Dendritic cell treated with granulocyte-macrophage colony-stimulating factor and Interleukin-4, amounts not matched to agents 40 ng/mL and 50 ng/mL, for 4 days (primary cell): ENCODE measurements around the gene CELSR1.

Source experiments
- H3K27ac Mint-ChIP-seq: one replicate; pipeline ENCODE4 v1.8.0; 2022; ENCODE audit warnings: mild to moderate bottlenecking, mixed read lengths
- H3K27me3 Mint-ChIP-seq: one replicate; pipeline ENCODE4 v1.8.0; 2022; ENCODE audit warnings: mild to moderate bottlenecking, mixed read lengths
- H3K36me3 Mint-ChIP-seq: one replicate; pipeline ENCODE4 v1.8.0; 2022; ENCODE audit warnings: low read depth, mixed read lengths
- H3K4me1 Mint-ChIP-seq: one replicate; pipeline ENCODE4 v1.8.0; 2022; ENCODE audit warnings: low read depth, mixed read lengths
- H3K4me3 Mint-ChIP-seq: one replicate; pipeline ENCODE4 v1.8.0; 2022; ENCODE audit warnings: mild to moderate bottlenecking, moderate library complexity, mixed read lengths
- H3K9me3 Mint-ChIP-seq: one replicate; pipeline ENCODE4 v1.8.0; 2022; ENCODE audit warnings: mixed read lengths
- intact Hi-C: fragments of 100-400 bp; cut with micrococcal nuclease; formaldehyde crosslinking; loops from one replicate; pipeline ENCODE4 v1.15.0; 2022

CELSR1 gene

GRCh38 chr22:46449974-46450745 is 87.3 kb downstream of the CELSR1 start:
- H3K4me1 Mint-ChIP-seq: no peaks in the 10 kb centered on the region
- no peak overlapping the region for H3K4me3 Mint-ChIP-seq
- peaks cover 3% of the 10 kb centered on the region for H3K27me3 Mint-ChIP-seq
- no peak overlapping the region for H3K27ac Mint-ChIP-seq
- no peaks in the 10 kb centered on the region for H3K36me3 Mint-ChIP-seq
- intact Hi-C loops: no loop called here
- no peaks in the 10 kb centered on the region for H3K9me3 Mint-ChIP-seq

DNA sequence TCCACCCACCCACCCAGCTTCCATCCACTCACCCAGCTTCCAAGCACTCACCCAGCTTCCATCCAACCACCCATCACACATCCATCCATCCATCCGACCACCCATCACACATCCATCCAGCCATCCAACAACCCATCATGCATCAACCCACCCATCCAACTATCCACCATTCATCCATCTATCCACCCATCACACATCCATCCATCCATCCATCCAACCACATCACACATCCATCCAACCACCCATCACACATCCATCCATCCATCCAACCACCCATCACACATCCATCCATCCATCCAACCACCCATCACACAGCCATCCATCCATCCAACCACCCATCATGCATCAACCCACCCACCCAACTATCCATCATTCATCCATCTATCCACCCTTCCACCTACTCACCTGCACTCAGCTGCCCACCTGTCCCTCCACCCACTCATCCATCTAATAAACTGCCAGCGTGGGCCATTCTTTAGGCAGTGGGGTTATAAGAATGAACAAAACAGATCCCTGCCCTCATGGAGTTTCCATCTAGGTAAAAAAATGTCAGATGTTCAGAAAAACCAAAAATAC is 88.2 kb downstream of the CELSR1 start:
- no peak overlapping the region for H3K27ac Mint-ChIP-seq
- no peaks in the 10 kb centered on the region for H3K9me3 Mint-ChIP-seq
- H3K27me3 Mint-ChIP-seq: peaks cover 3% of the 10 kb centered on the region
- H3K36me3 Mint-ChIP-seq: no peaks in the 10 kb centered on the region
- no peak overlapping the region for H3K4me3 Mint-ChIP-seq
- no peaks in the 10 kb centered on the region for H3K4me1 Mint-ChIP-seq
- intact Hi-C loops: no loop called here

DNA sequence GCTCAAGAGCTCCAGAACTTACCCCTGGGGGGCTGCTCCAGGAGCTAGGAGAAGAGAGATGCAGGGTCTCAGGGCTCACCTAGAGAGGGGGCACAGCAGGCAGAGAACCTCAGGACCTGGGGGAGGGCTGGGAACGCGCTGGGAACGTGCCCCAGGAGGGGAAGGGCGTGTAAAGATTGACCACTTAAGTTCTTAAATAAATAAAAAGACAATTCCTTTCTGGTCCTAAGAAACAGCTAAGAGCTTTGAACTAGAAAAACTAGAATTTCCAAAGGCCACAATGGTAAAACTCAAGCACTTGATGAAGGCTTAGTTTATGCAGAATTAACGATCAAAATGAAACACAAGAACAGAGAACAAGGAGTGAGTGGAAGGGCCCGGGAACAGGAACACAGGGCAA is 89.1 kb downstream of the CELSR1 start:
- H3K9me3 Mint-ChIP-seq: no peaks in the 10 kb centered on the region
- H3K27me3 Mint-ChIP-seq: peaks cover 3% of the 10 kb centered on the region
- intact Hi-C loops: no loop called here
- no peaks in the 10 kb centered on the region for H3K36me3 Mint-ChIP-seq
- H3K4me3 Mint-ChIP-seq: no peak overlapping the region
- no peak overlapping the region for H3K27ac Mint-ChIP-seq
- no peaks in the 10 kb centered on the region for H3K4me1 Mint-ChIP-seq

GRCh38 chr22:46447906-46448305 is 89.5 kb downstream of the CELSR1 start:
- H3K4me3 Mint-ChIP-seq: no peak overlapping the region
- H3K4me1 Mint-ChIP-seq: no peaks in the 10 kb centered on the region
- H3K9me3 Mint-ChIP-seq: no peaks in the 10 kb centered on the region
- H3K27ac Mint-ChIP-seq: no peak overlapping the region
- peaks cover 3% of the 10 kb centered on the region for H3K27me3 Mint-ChIP-seq
- H3K36me3 Mint-ChIP-seq: no peaks in the 10 kb centered on the region
- intact Hi-C loops: no loop called here

DNA sequence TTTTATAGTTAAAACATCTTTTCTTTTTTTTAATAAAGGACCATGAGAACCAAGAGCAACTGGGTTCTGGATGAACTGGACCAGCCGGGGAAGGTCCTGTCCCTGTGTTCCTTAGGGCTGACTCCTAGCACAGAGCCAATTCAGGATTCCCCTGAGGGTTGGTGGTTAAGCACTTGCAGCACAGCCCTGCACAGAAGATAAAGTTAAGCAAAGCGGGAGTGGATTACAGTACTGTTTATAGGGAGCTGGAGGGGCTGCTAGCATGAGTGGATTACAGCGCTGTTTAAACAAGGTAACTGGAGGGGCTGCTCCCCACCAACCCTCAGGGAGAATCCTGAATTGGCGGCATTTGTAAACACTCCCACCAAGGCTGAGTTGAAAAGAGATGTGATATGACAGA is 90.6 kb downstream of the CELSR1 start:
- H3K27me3 Mint-ChIP-seq: peaks cover 3% of the 10 kb centered on the region
- H3K4me3 Mint-ChIP-seq: no peak overlapping the region
- H3K4me1 Mint-ChIP-seq: no peaks in the 10 kb centered on the region
- H3K27ac Mint-ChIP-seq: no peak overlapping the region
- no peaks in the 10 kb centered on the region for H3K9me3 Mint-ChIP-seq
- intact Hi-C loops: no loop called here
- H3K36me3 Mint-ChIP-seq: no peaks in the 10 kb centered on the region

- Mint-ChIP-seq H3K27me3 (peaks cover 3% of the 10 kb centered on the region), H3K4me1 (no peaks in the 10 kb centered on the region), H3K36me3 (no peaks in the 10 kb centered on the region)
Observed at GRCh38 chr22:46445771-46446420, 91.5 kb downstream of the CELSR1 start.

DNA sequence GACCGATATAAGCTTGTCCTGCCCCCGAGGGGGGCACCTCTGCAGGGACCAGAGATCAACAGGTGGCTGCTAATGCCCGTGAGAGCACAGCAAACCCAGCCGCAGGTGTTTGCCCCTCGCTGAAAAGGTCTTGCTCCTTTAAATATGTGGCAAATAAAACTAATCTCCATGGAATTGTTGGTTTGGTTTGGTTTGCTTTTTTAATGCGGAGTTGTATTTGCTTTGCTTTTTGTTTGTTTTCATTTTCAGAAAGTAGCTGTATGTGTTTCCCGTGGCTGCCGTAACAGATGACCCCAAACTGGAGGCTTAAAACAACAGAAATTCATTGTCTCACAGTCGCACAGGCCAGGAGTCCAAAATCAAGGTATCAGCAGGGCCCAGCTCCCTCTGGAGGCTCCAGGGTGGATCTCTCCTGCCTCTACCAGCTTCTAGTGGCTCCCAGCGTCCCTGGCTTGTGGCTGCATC is 93.0 kb downstream of the CELSR1 start:
- no peaks in the 10 kb centered on the region for H3K9me3 Mint-ChIP-seq
- H3K4me1 Mint-ChIP-seq: no peaks in the 10 kb centered on the region
- intact Hi-C loops: no loop called here
- peaks cover 3% of the 10 kb centered on the region for H3K27me3 Mint-ChIP-seq
- H3K36me3 Mint-ChIP-seq: no peaks in the 10 kb centered on the region
- H3K4me3 Mint-ChIP-seq: no peak overlapping the region
- H3K27ac Mint-ChIP-seq: no peak overlapping the region

More at GRCh38 chr22:46445771-46446420, 91.5 kb downstream of the CELSR1 start:
- Mint-ChIP-seq H3K4me3 (no peak overlapping the region), H3K27ac (no peak overlapping the region), H3K9me3 (no peaks in the 10 kb centered on the region)
- intact Hi-C loops: no loop called here

DNA sequence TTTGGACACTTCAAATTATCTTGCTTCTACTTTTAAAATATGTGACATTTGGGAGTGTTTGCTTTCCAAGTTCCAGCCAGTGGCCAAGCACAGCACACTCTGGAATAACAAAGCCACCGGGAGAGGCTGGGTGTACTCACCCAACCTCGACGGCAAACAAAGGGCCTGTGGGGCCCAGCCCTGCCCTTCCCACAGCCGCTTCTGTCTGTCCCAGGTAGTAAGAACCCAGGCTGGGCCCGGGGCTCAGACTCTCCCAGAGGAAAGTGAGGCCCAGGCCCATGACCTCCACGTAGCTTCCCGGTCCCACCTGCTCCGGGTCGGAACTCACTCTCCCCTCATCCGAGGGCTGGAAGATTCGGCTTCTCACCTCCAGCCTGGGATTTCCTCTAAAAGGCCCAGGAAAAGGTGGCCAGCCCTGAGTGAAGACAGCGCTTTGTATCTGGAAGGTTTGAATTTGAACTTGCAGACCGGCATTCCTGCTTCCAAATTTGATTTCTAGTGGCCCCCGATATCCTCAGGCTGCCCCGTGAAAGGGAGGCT is 93.5 kb downstream of the CELSR1 start:
- Mint-ChIP-seq H3K9me3 (no peaks in the 10 kb centered on the region), H3K4me3 (no peak overlapping the region), H3K27ac (no peak overlapping the region), H3K27me3 (no peaks in the 10 kb centered on the region), H3K36me3 (no peaks in the 10 kb centered on the region), H3K4me1 (no peaks in the 10 kb centered on the region)
- intact Hi-C loops: no loop called here

DNA sequence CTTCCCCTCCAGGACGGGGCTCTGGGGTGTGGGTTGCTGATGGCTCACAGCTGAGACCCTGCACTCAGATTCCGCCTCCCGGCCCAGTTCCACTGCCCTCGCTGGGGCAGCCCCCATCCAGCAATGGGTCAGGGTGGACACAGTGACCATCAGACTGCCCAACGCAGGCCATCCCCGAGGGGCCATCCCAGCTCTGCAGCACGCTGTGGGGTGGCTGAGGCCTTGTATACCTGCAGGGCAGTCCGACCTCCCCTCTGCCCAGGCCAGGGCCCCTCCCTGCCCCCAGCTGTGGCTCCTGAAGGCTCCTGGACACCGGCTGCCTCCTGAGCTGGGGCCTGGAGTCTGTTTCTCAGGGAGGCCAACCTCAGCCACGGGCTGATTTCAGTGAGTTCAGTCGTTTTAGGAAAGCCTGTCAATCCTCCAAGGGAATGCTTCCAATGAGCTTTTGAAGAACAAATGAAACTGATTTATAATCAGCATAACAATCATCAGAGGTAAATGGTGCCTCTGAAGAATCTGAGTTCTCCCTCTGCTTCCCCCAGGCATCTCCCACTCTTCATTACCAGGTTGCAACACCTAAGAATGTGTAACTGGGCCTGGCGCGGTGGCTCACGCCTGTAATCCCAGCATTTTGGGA is 95.1 kb downstream of the CELSR1 start:
- no peak overlapping the region for H3K4me3 Mint-ChIP-seq
- H3K9me3 Mint-ChIP-seq: no peaks in the 10 kb centered on the region
- intact Hi-C loops: no loop called here
- no peak overlapping the region for H3K27ac Mint-ChIP-seq
- no peaks in the 10 kb centered on the region for H3K4me1 Mint-ChIP-seq
- H3K27me3 Mint-ChIP-seq: peaks cover 2% of the 10 kb centered on the region
- no peaks in the 10 kb centered on the region for H3K36me3 Mint-ChIP-seq

GRCh38 chr22:46439576-46440465 is 97.6 kb downstream of the CELSR1 start:
- intact Hi-C loops: no loop called here
- Mint-ChIP-seq H3K9me3 (no peaks in the 10 kb centered on the region), H3K4me1 (no peaks in the 10 kb centered on the region), H3K36me3 (no peaks in the 10 kb centered on the region), H3K27me3 (peaks cover 2% of the 10 kb centered on the region), H3K27ac (no peak overlapping the region), H3K4me3 (no peak overlapping the region)

GRCh38 chr22:46439111-46439510 is 98.3 kb downstream of the CELSR1 start:
- H3K27me3 Mint-ChIP-seq: peaks cover 2% of the 10 kb centered on the region

DNA sequence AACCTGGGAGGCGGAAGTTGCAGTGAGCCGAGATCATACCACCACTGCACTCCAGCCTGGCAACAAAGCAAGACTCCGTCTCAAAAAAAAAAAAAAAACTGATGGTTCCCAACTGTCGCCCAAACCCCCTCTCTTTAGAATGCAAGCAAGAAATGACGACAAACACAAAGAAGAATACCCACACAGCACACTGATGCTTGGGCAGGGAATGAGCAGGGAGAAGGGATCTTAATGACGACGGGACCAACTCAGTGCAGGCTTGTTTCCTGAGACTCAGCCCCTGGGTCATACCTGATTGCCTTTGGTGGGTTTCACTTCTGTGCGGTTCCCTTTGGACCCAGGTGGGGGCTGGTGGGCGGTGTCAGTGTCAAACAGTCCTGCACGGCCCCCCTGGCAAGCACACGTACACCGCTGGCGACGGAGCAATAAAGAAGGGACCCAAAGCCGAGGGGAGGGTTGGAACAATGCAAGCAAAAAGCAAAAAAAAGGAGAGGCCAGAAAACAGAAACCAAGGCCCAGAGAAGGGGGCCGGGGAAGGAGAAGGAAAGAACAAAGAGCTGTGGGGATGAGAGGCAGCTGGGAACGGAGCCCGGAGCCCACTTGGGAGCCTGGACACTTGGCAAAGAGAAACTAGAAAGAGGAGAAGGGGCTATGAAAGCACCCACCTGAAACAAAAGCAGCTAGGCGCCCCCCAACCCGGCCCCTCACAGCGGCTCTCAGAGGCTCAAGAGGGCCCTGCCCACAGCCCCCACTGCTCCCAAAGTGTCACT is 99.6 kb downstream of the CELSR1 start:
- H3K4me3 Mint-ChIP-seq: no peak overlapping the region
- peaks cover 2% of the 10 kb centered on the region for H3K27me3 Mint-ChIP-seq
- peaks cover 7% of the 10 kb centered on the region for H3K4me1 Mint-ChIP-seq
- H3K9me3 Mint-ChIP-seq: no peaks in the 10 kb centered on the region
- no peak overlapping the region for H3K27ac Mint-ChIP-seq
- intact Hi-C loops: no loop called here
- no peaks in the 10 kb centered on the region for H3K36me3 Mint-ChIP-seq

More at GRCh38 chr22:46439111-46439510, 98.3 kb downstream of the CELSR1 start:
- intact Hi-C loops: no loop called here
- Mint-ChIP-seq H3K36me3 (no peaks in the 10 kb centered on the region), H3K4me1 (no peaks in the 10 kb centered on the region), H3K9me3 (no peaks in the 10 kb centered on the region), H3K27ac (no peak overlapping the region), H3K4me3 (no peak overlapping the region)
